ENCODE results near the gene DAB1. TPM values are rescaled to one million over a fixed set of nuclear protein-coding genes. Genes with fewer than 3 reads are reported as not detected.
A peak's percentile ranks its signal among the peaks of the same experiment; 100 is the strongest.

The DAB1 gene
- total RNA-seq, 1 donor, result 0.45 TPM

- TF ChIP-seq, protein P1, sequence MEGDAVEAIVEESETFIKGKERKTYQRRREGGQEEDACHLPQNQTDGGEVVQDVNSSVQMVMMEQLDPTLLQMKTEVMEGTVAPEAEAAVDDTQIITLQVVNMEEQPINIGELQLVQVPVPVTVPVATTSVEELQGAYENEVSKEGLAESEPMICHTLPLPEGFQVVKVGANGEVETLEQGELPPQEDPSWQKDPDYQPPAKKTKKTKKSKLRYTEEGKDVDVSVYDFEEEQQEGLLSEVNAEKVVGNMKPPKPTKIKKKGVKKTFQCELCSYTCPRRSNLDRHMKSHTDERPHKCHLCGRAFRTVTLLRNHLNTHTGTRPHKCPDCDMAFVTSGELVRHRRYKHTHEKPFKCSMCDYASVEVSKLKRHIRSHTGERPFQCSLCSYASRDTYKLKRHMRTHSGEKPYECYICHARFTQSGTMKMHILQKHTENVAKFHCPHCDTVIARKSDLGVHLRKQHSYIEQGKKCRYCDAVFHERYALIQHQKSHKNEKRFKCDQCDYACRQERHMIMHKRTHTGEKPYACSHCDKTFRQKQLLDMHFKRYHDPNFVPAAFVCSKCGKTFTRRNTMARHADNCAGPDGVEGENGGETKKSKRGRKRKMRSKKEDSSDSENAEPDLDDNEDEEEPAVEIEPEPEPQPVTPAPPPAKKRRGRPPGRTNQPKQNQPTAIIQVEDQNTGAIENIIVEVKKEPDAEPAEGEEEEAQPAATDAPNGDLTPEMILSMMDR (IDR thresholded peaks at IDR 0.05; ENCODE audit: insufficient read depth, low read length), result no peak
- DNase-seq (ENCODE audit: low read depth), result peak; percentile 13
- no peak overlapping the region for H3K4me3 ChIP-seq (ENCODE audit: low read depth, low read length)
Measured at GRCh38 chr1:57026624-57027354, 397.1 kb downstream of the DAB1 start.

- no peak overlapping the region for H3K4me3 ChIP-seq (ENCODE audit: low read depth, low read length)
- TF ChIP-seq, protein P1 (IDR thresholded peaks at IDR 0.05; ENCODE audit: insufficient read depth, low read length), result no peak
- DNase-seq (ENCODE audit: low read depth), result no peak
Measured at GRCh38 chr1:57024855-57025254, 399.0 kb downstream of the DAB1 start.

DNA sequence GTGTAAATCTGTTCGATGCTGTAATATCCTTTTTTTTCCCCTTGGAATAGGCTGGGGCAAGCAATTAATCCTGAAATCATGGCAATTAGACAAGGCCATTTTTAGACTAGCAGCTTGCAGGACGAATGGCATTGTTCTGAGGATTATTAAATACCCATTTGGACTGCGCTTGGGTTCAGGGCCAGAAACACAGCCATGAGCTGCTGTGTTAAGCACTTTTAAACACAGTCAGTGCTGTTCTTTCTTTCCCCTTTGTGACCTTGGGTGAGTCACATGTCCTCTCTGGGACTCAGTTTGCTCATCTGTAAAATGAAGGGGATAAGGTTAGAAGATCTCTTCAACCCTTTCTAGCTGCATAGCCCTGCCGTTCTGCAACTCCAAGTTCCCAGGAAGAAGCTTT lies 399.4 kb downstream of the DAB1 start:
- no peak for DNase-seq (ENCODE audit: low read depth)
- H3K4me3 ChIP-seq (ENCODE audit: low read depth, low read length), result no peak overlapping the region
- TF ChIP-seq, protein P1 (IDR thresholded peaks at IDR 0.05; ENCODE audit: insufficient read depth, low read length), result no peak

GRCh38 chr1:57020216-57020615 lies 403.6 kb downstream of the DAB1 start:
- TF ChIP-seq, protein P1 (IDR thresholded peaks at IDR 0.05; ENCODE audit: insufficient read depth, low read length), result no peak
- no peak overlapping the region for H3K4me3 ChIP-seq (ENCODE audit: low read depth, low read length)
- DNase-seq (ENCODE audit: low read depth), result no peak

DNA sequence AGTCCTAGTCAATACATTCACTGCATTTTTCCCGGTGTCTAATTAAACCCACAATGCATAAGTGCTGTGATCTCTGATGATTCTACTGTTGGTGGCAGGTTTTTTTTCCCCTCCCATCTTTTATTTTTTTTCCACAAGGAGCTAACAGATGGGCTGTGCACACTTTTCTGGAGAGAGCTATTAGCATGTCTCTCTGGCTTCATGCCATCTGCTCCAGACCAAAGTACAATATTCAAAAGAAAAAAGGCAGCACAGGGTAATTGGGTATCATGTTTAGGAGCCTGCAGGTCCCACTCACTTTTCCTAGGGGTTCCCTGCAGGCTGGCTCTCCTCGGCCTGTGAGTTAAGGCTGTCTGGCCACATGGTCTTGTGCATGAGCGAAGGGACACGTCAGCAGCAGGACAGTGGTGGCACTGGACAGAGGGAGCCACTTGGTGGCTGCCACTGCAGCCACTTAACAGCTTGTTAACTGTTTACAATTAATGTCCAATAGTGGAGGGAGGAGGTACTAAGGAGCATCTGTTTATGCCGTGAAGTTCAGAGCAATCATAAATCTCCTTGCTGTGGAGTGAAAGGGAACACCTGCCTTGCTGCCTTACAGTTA lies 404.5 kb downstream of the DAB1 start:
- TF ChIP-seq, protein P1 (IDR thresholded peaks at IDR 0.05; ENCODE audit: insufficient read depth, low read length), result no peak
- DNase-seq (ENCODE audit: low read depth), result no peak
- H3K4me3 ChIP-seq (ENCODE audit: low read depth, low read length), result no peak overlapping the region

DNA sequence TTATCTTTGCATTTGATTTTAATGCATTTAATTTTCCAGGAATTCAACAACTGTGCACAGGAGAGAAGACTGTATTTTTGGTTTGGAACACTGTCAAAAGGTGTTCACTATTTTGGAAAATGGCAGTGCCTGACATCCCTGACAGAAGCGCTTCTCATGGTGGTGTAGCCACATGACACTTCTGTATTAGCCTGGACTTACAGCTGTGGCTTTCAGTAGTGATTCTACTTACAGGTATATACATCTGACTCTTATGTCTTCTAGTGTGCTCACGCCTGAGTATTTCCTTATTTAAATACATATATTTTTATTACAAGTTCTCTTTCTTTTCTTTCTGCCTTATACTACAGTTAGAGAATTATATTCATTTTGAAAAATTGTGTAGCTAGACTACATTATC lies 405.7 kb downstream of the DAB1 start:
- no peak overlapping the region for H3K4me3 ChIP-seq (ENCODE audit: low read depth, low read length)
- TF ChIP-seq, protein P1 (IDR thresholded peaks at IDR 0.05; ENCODE audit: insufficient read depth, low read length), result no peak
- no peak for DNase-seq (ENCODE audit: low read depth)

All from fibroblast of the aortic adventitia (primary cell).